Nucleus accumbens (tissue), 56 donors: Measurements from ENCODE around the gene ATIC.

ENCODE experiments used
- DNase-seq, 56 donors: peaks; one replicate each; lab custom pipeline; 2025; lab: John Stamatoyannopoulos, UW

The ATIC gene

DNA sequence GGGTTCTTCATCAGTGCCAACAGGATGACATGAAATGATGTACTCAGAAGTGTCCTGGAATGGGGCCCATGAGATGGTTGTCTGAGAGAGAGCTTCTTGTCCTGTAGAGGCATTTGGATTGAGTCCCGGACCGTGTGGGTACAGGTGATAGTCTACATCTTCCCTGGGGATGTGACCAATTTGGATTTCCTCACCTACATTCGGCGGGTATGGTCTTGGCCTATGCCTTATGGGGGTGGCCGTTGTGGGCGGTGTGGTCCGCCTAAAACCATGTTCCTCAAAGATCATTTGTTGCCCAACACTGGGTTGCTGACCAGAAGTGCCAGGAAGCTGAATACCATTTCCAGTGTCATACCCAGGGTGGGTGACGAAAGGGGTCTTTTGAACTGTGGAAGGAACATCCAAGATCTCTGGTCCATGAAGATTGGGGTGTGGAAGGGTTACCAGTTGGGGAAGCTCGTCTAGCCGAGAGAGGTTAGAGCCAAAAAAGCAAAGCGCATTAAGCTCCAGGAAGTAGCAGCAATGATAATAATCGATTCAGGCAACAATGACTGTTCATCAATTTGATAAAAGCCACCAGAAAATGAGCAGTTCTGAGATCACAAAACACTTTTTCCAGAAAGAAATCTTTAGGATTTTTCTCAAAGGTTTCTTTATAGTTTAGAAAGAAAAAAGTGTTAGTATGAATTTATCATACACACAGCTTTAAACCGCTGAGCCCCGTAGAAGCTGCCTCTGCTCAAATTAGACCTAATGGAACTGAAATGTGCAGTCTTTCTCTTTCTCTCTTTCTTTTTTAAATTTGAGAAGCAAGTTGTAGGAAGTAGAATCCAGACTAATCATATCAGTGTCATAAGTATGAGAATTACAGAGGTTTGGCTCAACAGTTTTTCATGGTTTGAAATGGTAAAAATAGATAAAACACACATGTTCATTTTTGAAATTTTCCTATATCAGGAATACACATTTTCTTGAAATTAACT is 60.3 kb downstream of the ATIC start:
- DNase-seq: no peak

DNA sequence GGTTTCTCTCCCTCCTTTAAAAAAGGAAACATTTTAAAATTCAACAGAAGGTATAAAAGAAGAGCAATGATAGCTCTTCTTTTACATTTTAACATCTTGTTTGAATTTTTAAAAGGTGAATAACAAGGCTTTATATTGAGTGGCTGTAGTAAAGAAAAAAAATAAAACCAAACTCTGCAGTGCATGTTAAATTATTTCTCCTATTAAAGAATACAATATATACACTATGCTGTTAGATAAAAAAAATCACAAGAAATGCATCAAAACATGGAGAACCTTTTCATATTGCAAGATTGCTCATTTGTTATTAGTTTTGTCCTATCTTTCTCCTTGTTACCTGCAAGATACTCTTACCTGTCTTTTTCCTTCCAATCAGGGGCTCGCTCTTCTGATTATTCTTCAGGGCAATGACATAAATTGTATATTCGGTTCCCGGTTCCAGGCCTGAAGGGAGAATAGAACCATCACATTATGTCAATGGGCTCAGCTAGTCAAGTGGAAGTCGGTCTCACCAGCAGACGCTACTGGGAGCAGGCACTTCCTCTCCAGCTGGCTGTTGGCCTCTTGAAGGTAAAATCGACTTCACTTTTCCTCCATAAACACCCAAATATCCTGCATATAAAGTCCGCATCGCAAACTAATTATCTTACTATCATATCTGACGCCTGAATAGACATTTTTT is 61.2 kb downstream of the ATIC start:
- DNase-seq: no peak

DNA sequence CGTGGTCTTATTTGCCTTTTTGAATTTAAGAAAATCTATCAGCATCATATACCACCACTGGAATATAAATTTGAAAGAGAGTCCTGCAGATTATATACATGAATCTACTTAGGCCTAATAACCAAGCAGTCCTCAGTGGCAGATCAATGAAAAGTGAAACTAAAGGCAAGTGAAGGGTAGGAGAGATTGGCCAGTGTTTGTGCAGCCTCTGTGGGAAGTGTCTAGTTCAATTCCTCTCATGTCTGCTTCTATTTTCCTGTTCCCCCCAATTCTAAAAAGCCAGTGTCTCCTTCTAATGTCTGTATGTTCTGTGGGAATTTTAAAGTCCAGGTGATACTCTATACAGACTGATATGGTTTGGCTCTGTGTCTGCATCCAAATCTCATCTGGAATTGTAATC is 62.1 kb downstream of the ATIC start:
- no peak for DNase-seq

DNA sequence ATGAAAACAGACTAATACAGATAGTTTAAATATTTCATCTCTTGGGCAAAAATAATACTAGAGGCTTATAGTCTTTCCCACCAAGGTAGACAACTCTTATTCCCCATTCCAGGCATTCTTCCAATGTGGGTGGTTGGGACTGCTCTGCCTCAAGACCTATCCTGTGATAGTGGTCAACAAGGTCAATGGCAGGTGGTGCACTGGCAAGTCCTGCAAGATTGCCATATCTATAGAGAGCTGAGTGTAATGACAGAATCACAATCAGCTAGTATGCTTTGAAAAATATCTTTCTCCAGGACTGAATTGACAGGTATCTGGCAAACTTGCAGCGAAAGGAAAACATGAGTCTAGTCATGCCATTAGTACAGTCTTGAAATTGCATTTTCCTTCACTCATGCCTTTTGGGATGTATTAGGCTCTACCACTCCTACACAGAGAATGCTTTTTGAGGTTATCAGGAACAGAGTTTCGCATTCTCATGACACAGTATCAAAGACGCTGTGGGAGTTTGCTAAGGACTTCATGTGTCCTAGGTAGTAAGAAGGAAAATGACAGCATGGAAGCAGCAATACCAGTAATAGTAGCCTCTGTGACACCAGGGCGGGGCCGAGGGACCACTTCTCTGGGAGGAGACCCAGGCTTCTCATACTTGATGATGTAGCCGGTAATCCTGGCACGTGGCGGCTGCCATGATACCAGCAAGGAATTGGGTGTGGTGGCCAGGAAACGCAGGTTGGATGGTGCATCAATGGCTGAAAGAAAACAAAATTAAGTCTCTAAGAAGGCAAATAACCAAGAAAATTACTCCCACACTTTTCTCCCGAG is 63.0 kb downstream of the ATIC start:
- DNase-seq: no peak

DNA sequence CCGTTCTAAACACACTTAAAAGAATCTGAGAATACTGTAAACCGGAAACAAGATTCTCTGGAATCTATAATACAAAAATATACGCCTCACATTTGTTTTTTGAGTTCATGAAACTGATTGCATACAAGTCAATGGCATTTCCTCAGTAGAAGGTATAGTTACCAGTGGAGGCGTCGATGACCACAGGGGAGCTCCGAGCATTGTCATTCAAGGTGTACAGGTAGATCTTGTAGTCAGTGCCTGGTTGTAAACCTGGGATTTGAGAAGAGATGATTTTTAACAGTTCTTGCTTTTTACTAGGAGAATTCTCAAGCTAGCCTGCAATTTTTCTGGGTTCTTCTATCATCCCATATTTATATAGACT is 63.6 kb downstream of the ATIC start:
- no peak for DNase-seq

DNA sequence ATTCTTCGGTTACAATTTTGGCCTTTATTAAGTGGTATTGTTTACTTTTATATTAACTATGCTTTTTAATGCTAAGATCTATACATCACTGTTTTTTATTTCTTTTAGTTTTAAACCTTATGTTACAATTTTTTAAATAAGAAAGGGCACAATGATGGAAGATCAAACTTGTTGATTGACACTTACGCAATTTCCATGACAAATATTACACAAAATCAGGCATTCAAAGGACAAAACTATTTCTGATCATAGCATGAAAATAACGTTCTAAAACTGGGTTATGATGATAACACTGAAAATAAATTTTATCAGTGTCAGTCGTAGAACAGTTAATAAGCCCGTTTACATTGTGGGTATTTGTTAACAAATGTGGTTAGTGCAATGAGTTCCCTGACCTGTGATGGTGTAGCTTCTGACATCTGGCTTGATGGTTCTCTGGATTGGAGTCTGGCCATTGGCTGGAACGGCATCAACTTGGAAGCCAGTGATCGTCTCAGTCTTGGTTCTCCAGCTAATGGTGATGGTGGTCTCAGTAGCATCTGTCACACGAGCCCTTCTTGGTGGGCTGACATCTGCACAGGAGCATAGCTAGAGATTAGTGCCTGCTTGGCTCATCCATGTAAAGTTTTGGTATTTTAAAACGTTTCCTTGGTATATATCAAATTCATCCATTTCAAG is 64.4 kb downstream of the ATIC start:
- DNase-seq: no peak

DNA sequence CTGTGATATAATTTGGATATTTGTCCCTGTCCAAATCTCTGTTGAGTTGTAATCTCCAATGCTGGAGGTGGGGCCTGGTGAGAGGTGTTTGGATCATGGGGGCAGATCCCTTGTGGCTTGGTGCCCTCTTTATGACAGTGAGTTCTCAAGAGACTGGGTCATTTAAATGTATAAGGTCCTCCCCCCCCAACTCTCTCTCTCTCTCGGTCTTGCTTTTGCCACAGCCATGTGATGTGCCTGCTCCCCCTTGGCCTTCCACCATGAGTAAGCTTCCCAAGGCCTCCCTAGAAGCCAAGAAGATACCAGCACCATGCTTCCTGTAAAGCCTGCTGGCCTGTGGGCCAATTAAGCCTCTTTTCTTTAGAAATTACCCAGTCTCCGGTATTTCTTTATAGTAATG is 65.4 kb downstream of the ATIC start:
- DNase-seq: no peak

DNA sequence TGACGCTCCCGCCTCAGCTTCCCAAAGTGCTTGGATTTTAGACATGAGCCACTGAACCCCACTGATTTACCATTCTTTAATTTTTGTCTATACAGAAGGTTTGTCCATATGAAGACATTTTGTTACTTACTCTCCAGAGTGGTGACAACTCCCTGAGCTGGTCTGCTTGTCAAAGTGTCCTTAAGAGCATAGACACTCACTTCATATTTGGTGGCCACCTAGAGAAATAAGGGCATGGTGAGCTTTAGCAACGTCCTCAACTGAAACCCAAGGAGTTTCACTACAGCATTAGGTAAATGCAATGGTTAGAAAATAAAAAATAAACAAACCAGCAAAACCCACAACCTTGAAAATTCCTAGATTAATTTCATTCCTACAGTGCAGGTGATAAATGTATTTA is 66.2 kb downstream of the ATIC start:
- DNase-seq: no peak

DNA sequence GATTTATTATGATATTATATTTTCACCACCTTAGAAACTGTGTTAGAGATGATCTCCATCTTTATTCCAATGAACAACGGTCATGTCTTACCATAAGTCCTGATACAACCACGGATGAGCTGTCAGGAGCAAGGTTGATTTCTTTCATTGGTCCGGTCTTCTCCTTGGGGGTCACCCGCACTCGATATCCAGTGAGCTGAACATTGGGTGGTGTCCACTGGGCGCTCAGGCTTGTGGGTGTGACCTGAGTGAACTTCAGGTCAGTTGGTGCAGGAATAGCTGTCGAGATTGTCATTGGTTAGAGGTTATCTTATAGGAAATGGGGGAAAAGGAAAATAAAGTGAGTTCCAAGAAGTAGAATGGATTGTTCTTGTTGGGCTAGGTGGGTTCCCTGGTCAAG is 67.2 kb downstream of the ATIC start:
- DNase-seq: no peak

DNA sequence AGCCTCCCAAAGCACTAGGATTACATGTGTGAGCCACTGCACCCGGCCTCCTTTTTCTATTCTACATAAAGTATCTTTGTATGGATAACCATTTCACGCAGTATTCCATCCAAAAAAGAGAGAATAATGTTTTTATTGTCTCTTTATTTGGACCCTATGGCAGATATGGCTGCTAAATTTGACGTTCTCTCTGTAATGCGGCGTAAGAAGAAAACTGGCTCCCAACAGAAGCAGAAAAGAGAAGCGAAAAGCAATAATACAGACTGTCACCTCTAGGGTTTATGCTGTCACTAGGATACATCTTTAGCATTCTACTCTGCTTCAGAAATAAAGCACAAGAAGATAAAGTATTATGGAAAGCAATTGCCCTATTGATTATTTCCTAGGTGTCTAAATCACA is 68.1 kb downstream of the ATIC start:
- DNase-seq: no peak

DNA sequence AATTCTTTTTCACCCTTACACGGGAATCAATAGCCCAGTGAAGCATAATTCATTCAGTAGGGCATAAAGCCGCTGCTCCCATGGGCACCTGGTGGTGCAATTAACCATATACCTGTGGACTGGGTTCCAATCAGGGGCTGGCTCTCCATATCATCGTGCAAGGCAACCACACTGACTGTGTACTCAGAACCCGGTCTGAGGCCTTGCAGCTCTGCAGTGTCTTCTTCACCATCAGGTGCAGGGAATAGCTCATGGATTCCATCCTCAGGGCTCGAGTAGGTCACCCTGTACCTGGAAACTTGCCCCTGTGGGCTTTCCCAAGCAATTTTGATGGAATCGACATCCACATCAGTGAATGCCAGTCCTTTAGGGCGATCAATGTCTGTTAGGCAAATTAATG is 68.8 kb downstream of the ATIC start:
- DNase-seq: no peak

DNA sequence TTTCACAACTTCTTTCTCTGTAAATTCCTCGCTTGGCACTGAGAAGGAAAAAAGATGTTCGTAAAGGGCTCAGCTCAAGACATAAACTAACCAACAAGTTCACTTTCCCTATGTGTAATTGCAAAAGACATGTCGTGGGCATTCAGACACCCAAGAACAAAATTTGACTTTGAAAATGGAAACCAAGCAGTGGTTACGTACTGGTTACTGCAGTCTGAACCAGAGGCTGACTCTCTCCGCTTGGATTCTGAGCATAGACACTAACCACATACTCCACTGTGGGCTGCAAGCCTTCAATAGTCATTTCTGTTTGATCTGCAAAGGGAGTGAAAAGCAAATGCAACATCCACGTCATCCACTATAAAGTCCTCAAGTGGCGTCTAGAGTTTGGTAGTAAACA is 70.2 kb downstream of the ATIC start:
- no peak for DNase-seq

DNA sequence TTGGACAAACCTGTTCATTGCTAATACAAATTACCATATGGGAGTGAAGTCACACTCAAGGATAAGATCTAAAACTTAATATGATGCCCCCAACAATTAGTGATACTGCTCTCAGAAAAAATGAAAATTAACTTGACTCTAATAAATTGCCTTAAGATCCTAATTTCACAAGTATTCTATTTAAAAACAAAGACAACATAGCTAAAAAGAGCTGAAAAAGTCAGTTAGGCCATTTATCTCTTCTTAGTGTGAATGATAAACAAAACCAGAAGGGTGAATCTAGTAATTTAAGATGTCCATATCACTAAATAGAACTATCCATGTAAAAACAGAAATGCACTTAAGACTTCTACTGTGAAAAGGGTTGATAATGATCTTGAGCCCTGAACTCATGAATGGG is 70.6 kb downstream of the ATIC start:
- DNase-seq: no peak

DNA sequence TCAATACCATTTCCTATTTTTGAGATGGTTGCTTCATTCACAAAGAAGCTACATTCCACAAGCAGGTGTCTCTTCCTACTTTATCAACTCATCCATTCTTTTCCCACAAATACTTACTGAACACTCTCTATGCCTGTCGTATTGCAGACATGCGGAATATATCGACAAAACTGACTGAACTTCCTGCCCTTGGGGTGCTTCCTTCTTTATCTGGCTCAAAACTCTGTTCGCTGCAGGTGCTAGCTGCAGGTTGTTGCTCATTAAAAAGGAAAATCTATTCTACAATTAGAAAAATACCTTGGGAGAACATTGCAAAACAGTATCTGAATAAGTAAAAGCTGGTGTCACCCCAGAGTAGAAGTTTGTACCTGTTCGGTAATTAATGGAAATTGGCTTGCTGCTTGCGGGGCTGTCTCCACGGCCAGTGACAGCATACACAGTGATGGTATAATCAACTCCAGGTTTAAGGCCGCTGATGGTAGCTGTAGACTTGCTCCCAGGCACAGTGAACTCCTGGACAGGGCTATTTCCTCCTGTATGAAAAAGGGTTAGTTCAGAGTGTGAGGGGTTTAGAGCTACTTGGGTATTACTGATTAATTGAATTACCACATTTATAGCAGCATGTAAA is 71.9 kb downstream of the ATIC start:
- DNase-seq: no peak

DNA sequence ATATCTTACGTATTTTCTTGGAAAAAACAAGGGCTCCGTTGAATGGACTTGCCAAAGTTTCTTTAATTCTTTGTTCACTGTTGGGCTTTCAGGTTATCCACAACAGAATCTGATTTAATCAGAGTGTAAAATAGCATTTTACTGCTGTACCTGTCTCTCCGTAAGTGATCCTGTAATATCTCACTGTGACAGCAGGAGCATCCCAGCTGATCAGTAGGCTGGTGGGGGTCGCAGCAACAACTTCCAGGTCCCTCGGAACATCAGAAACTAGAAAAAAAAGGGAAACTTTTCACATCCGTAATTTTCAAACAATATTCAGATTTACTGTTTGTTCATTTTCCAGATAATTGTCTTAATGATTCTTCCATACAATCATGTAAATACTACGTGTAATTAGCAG is 72.9 kb downstream of the ATIC start:
- DNase-seq: no peak

DNA sequence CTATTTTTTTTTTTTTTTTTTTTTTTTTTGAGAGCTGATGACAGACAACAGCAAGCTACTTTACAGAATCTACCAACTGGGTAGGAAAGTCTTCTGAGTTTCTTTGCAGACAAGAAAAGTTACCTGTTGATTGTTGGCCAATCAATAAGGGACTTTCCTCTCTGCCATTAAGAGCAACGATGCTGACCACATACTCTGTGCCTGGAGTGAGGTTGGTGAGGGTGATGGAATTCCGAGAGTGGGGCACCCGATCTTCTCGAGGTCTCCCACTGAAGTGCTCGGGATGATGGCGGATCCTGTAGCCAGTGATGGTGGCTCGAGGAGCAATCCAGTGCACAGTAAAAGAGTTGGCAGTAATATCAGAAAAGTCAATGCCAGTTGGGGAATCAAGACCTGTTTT is 74.7 kb downstream of the ATIC start:
- DNase-seq: no peak

DNA sequence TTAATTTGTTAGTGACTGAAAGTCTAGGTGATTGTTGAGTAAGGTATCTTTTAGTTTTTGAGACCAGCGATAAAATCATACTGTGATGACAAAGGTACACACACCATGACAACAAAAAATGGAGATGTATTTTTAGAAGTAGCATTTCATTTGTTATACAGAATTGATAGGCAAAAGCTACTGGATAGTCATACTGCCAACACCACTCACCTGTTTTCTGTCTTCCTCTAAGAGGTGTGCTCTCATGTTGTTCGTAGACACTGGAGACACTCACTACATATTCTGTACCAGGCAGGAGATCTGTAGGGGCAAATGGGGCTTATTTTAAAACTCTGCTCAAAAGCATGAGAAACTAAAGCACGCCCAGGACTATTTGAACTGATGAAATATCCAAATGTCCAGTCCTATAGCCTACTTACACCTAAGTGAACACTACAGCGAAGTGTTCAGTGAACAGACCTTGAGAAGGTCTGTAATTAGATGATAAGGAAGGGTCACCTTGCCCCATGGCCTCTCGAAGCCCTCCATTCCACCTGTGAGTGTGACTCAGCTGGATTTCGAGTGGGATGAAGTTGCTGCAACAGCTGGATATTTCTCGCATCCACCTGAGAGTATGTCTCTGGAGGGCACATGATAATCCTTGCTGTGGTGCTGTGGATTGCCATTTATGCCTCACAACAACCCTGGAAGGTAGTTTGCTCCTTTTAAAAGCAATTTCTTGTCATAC is 76.3 kb downstream of the ATIC start:
- no peak for DNase-seq

DNA sequence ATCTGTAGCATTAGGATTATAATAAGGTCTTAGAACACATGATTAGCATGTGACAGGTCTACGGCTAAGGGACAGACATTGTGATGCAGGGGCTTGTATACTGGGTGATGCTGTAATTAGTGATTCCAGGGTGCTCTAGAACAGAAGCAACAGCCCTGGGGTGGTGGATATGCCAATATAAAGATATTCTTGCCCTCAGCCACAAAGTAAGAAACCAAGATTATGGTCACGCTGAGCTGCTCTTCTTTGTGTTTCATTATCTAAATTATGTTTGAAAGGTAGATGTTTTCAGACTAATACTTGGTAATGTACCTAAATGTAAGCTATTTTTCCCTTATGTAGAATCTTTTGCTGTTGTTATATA is 78.7 kb downstream of the ATIC start:
- no peak for DNase-seq

DNA sequence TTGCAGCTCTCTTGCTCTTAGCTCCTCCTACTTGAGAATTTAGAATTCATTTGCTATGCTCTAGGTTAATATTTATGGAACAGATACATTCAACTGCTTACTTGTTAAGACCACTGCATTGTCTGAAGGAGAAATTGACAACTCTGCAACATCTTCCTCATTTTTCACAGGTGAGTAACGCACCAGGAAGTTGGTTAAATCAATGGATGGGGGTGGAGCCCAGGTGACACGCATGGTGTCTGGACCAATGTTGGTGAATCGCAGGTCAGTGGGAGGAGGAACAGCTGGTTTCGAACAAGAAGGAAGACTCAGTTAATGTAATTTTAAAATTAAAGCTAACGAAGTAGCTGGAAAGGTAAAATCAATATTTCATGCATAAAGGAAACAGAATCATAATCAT is 79.7 kb downstream of the ATIC start:
- DNase-seq: no peak

DNA sequence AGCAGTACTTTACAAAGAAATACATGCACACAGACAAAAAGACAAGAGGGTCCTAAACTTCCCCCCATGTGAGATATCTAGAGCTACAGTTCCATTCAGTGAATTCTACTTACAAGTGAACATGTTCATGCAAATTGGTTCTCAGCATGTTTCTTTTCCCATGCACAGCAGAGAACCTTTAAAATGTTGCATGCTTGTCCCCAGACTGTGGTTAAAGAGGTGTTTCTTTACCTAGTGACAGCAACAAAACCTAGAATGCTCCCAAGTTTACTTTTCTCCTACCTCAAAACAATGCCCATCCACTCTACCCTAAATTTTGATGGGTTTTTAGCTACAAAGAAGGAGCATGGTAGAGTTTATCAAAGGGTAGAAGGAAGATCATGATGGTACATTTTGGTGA is 80.3 kb downstream of the ATIC start:
- no peak for DNase-seq
